Measurements from ENCODE around the gene LRSAM1. TPM values are rescaled to one million over a fixed set of nuclear protein-coding genes. Genes with fewer than 3 reads are reported as not detected.

The LRSAM1 gene
- total and polyA plus RNA-seq, 2 of the 8 experiments (the other 6 are each of a cell fraction or from before 2014, with no cell fraction given), result 9.7 to 18.3 TPM

DNA sequence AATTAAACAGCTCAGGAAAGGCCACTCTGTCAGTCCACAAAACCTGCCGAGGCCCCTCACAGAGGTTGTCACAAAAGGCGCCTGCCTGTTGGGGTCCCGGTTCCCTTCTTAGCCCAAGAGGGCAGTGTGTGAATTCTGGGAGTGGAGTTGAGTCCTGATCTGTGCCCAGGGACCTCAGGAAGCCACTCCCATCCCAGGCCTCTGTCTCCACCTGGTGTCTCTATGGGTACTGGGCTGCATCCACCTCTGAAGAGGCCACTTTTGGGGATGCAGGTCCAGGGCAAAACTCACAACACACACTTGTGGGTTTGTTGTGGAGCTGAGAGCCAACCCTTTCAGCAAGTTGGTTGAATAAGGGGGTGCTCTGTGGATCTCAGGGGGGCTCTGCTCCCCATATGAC, 86.5 kb downstream of the LRSAM1 start:
- 70% methylated on average over 3 of the region's 3 CpGs; no CpG with 5 or more reads in 1 of the 2 experiments for WGBS, 2 experiments (ENCODE audit: extremely low coverage in 1 of 2, insufficient coverage in 1 of 2, insufficient read length in 1 of 2, insufficient replicate concordance in 2 of 2, low coverage in 1 of 2, low lambda C conversion rate in 2 of 2, missing lambda C conversion rate in 1 of 2)
- POLR2A ChIA-PET (ENCODE audit: partially characterized antibody), result interaction anchor here (0.8 to 2.1 kb wide), 4 partner anchors 10 to 55 kb away, joined by 3 to 7 read pairs (median 4); no protein-coding TSS in a partner anchor
- FAIRE-seq (peak; percentile 32), DNase-seq (ENCODE audit: low read depth in 1 of 2, low spot score in 2 of 2) (no peak)
- no peak overlapping the region for H3K4ac ChIP-seq (replicated peaks; ENCODE audit: insufficient read length, low read depth, low read length)
- peaks cover 0 to 21% of the 10 kb centered on the region in 2 experiments; a peak in 1 of 4 replicates for H3K79me2 ChIP-seq (ENCODE audit: control insufficient read depth in 1 of 2, insufficient read depth in 2 of 2, low read length in 2 of 2)
- H3K79me1 ChIP-seq (ENCODE audit: low read depth, low read length), result peaks cover 15% of the 10 kb centered on the region
- no peak overlapping the region for H3K4me3 ChIP-seq (ENCODE audit: extremely low read depth in 1 of 4, insufficient read depth in 2 of 4, low read depth in 3 of 4, low read length in 4 of 4)
- H3K36me3 ChIP-seq (ENCODE audit: control insufficient read depth in 2 of 4, insufficient read depth in 4 of 4, low read length in 3 of 4), result no peaks in the 10 kb centered on the region
- no peak overlapping the region for H3K14ac ChIP-seq (ENCODE audit: insufficient read length)
- H3K23ac ChIP-seq (ENCODE audit: insufficient read length), result no peak overlapping the region
- H2BK15ac ChIP-seq (ENCODE audit: low read length), result no peak overlapping the region
- H2BK20ac ChIP-seq (ENCODE audit: low read length), result no peak overlapping the region
- no peak overlapping the region for H2AFZ ChIP-seq (ENCODE audit: low read length)
- no peak overlapping the region for H2BK12ac ChIP-seq (ENCODE audit: low read depth, low read length)
- 0 out of 2 replicates have a peak, but pooled peaks have one; percentile 27 for TF ChIP-seq SP4 (IDR thresholded peaks at IDR 0.05; ENCODE audit: low read length)
- TF ChIP-seq POLR2A (IDR thresholded peaks at IDR 0.05; ENCODE audit: control extremely low read depth in 1 of 2, low read depth in 2 of 2, low read length in 2 of 2), result no peak
- TF ChIP-seq RAD21 (IDR thresholded peaks at IDR 0.05 in 1 of 2, conservative IDR thresholded peaks at IDR 0.05 in 1 of 2; ENCODE audit: low read depth in 2 of 2, low read length in 2 of 2), result peak; percentile 71 to 81
- TF ChIP-seq GTF2F1 (IDR thresholded peaks at IDR 0.05; ENCODE audit: borderline replicate concordance, low read depth, low read length), result no peak
- TF ChIP-seq, protein P1, sequence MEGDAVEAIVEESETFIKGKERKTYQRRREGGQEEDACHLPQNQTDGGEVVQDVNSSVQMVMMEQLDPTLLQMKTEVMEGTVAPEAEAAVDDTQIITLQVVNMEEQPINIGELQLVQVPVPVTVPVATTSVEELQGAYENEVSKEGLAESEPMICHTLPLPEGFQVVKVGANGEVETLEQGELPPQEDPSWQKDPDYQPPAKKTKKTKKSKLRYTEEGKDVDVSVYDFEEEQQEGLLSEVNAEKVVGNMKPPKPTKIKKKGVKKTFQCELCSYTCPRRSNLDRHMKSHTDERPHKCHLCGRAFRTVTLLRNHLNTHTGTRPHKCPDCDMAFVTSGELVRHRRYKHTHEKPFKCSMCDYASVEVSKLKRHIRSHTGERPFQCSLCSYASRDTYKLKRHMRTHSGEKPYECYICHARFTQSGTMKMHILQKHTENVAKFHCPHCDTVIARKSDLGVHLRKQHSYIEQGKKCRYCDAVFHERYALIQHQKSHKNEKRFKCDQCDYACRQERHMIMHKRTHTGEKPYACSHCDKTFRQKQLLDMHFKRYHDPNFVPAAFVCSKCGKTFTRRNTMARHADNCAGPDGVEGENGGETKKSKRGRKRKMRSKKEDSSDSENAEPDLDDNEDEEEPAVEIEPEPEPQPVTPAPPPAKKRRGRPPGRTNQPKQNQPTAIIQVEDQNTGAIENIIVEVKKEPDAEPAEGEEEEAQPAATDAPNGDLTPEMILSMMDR (IDR thresholded peaks at IDR 0.05; ENCODE audit: control extremely low read depth in 1 of 3, insufficient read depth in 1 of 3, low read depth in 1 of 3, low read length in 3 of 3), result peak in 2 of 3 experiments; percentile 65 to 80; a peak in 3 of 4 replicates
- no peak overlapping the region for H4K5ac ChIP-seq (ENCODE audit: insufficient read length, low read depth, low read length)
- H2BK120ac ChIP-seq (replicated peaks; ENCODE audit: low read depth, low read length), result no peak overlapping the region
- no peak overlapping the region for H3K4me2 ChIP-seq (ENCODE audit: insufficient read depth in 1 of 2, low read depth in 2 of 2, low read length in 2 of 2)
- peaks cover 3 to 12% of the 10 kb centered on the region in 2 experiments for H4K20me1 ChIP-seq (replicated peaks in 1 of 2; ENCODE audit: control insufficient read depth in 1 of 2, insufficient read depth in 2 of 2, low read length in 2 of 2)
- peaks cover 4 to 13% (median 10%) of the 10 kb centered on the region in 4 experiments; a peak in 5 of 7 replicates for H3K4me1 ChIP-seq (replicated peaks in 1 of 4; ENCODE audit: control insufficient read depth in 3 of 4, insufficient read depth in 4 of 4, low read length in 3 of 4)
- no peak overlapping the region for H2BK5ac ChIP-seq (ENCODE audit: low read depth, low read length)
- no peak overlapping the region for H3K56ac ChIP-seq (replicated peaks; ENCODE audit: insufficient read length, low read depth, low read length)
- H3K23me2 ChIP-seq (ENCODE audit: low read depth, low read length), result no peaks in the 10 kb centered on the region
- no peaks in the 10 kb centered on the region for H3K27me3 ChIP-seq (replicated peaks in 1 of 4; ENCODE audit: control insufficient read depth in 3 of 4, extremely low read depth in 1 of 4, insufficient read depth in 3 of 4, low read length in 3 of 4)
- no peak overlapping the region for H2AK5ac ChIP-seq (ENCODE audit: low read depth, low read length)
- no peak overlapping the region for H3K18ac ChIP-seq (ENCODE audit: extremely low read depth, low read length)
- H3K9ac ChIP-seq (replicated peaks in 1 of 4; ENCODE audit: extremely low read depth in 1 of 4, low read depth in 3 of 4, low read length in 3 of 4), result no peak overlapping the region
- H3K27ac ChIP-seq (ENCODE audit: low read depth, low read length), result no peak overlapping the region
- CTCF ChIA-PET (ENCODE audit: partially characterized antibody), result interaction anchor here (0.7 to 7.7 kb wide), 22 partner anchors 11 to 1744 kb away, joined by 3 to 105 read pairs (median 6); partner anchors contain the start of gene TOR2A
- no peak overlapping the region for H4K8ac ChIP-seq (ENCODE audit: extremely low read depth, insufficient read depth, low read length)
- H4K91ac ChIP-seq (replicated peaks; ENCODE audit: insufficient read length, low read length), result no peak overlapping the region
- no peaks in the 10 kb centered on the region for H3K9me3 ChIP-seq (ENCODE audit: insufficient read depth in 2 of 2, low read depth in 1 of 2, low read length in 1 of 2)

Data from H1 (cell line).